Panc1 (cell line): ENCODE data around the gene ACACA.
"Not testable (repeated sequence)": the region's sequence is repeated elsewhere in the genome, so short reads cannot be mapped to it uniquely, and the experiment has no call there.

Source experiments
- CTCF ChIP-seq: fragments of 450-650 bp; IDR thresholded peaks from 2 replicates; pipeline ENCODE4 v1.5.1; 2017; ENCODE audit warnings: mild to moderate bottlenecking
- SIN3A ChIP-seq: IDR thresholded peaks from 2 replicates; pipeline ENCODE4 v1.6.1; 2012; ENCODE audit warnings: low read depth, mild to moderate bottlenecking, low read length, moderate library complexity, borderline replicate concordance; ENCODE audit not compliant: insufficient read depth

GRCh38 chr17:37356796-37357569 lies 49.7 kb downstream of the ACACA start:
- TF ChIP-seq SIN3A, CTCF: not testable (repeated sequence)
